ENCODE measurements around the gene MUC3A.
A peak's percentile ranks its signal among the peaks of the same experiment; 100 is the strongest.

MUC3A gene

GRCh38 chr7:100964630-100965029, 15.3 kb downstream of the MUC3A start:
- H3K4me1 ChIP-seq (ENCODE audit: control insufficient read depth in 1 of 2, insufficient read depth in 2 of 2, low read length in 2 of 2), result peaks cover 0 to 18% of the 10 kb centered on the region in 2 donors
- H3K36me3 ChIP-seq (ENCODE audit: control insufficient read depth in 1 of 2, insufficient read depth in 2 of 2, low read length in 2 of 2), result no peaks in the 10 kb centered on the region
- H3K9me3 ChIP-seq (ENCODE audit: control insufficient read depth in 1 of 2, low read length in 2 of 2), result no peaks in the 10 kb centered on the region
- no peak overlapping the region for H3K27ac ChIP-seq (ENCODE audit: low read length)
- no peak overlapping the region for H3K4me3 ChIP-seq (ENCODE audit: low read depth in 1 of 2, low read length in 2 of 2)
- H3K27me3 ChIP-seq (ENCODE audit: low read depth, low read length), result peaks cover 42% of the 10 kb centered on the region

- Histone ChIP-seq H3K4me3 (ENCODE audit: low read depth in 1 of 2, low read length in 2 of 2) (peak overlapping the region in 1 of 2 donors; percentile 62), H3K27ac (ENCODE audit: low read length) (no peak overlapping the region), H3K27me3 (ENCODE audit: low read depth, low read length) (peaks cover 42% of the 10 kb centered on the region), H3K9me3 (ENCODE audit: control insufficient read depth in 1 of 2, low read length in 2 of 2) (no peaks in the 10 kb centered on the region), H3K36me3 (ENCODE audit: control insufficient read depth in 1 of 2, insufficient read depth in 2 of 2, low read length in 2 of 2) (no peaks in the 10 kb centered on the region), H3K4me1 (ENCODE audit: control insufficient read depth in 1 of 2, insufficient read depth in 2 of 2, low read length in 2 of 2) (peaks cover 0 to 18% of the 10 kb centered on the region in 2 donors)
Observed at GRCh38 chr7:100965045-100965722, 15.8 kb downstream of the MUC3A start.

- Histone ChIP-seq H3K36me3 (ENCODE audit: control insufficient read depth in 1 of 2, insufficient read depth in 2 of 2, low read length in 2 of 2) (no peaks in the 10 kb centered on the region), H3K27me3 (ENCODE audit: low read depth, low read length) (peaks cover 42% of the 10 kb centered on the region), H3K9me3 (ENCODE audit: control insufficient read depth in 1 of 2, low read length in 2 of 2) (no peaks in the 10 kb centered on the region), H3K4me3 (ENCODE audit: low read depth in 1 of 2, low read length in 2 of 2) (peak overlapping the region; percentile 52 to 62), H3K4me1 (ENCODE audit: control insufficient read depth in 1 of 2, insufficient read depth in 2 of 2, low read length in 2 of 2) (peaks cover 0 to 18% of the 10 kb centered on the region in 2 donors), H3K27ac (ENCODE audit: low read length) (no peak overlapping the region)
Observed at GRCh38 chr7:100965723-100966541, 16.6 kb downstream of the MUC3A start.

DNA sequence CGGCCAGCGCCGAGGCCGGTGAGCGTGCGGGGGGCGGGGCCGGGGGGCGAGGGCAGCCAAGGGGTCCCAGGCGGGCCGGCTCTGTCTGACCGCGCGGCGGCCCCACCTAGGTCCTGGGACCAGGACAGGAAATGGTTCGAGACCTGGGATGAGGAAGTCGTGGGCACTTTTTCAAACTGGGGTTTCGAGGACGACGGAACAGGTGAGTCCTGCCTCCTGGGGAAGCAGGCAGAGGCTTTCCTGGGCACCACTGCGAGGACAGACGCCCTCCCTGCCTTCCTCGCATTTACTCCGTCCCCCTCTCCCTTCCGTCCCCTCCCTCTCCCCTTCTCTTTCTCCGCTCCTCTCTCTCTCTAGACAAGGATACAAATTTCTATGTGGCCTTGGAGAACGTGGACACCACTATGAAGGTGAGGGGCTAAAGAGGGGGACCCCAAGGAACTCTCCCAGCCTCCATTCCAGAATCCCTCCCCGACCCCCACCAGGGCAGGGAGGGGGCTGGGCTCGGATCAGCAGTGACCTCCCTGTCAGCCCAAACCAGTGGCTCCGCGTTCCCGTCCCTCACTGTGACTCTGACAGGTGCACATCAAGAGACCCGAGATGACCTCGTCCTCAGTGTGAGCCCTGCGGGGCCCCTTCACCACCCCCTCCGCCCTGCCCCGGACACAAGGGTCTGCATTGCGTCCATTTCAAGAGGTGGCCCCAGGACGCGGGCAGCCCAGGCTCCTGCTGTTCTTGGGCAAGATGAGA, 17.4 kb downstream of the MUC3A start:
- H3K27me3 ChIP-seq (ENCODE audit: low read depth, low read length), result peaks cover 42% of the 10 kb centered on the region
- H3K4me1 ChIP-seq (ENCODE audit: control insufficient read depth in 1 of 2, insufficient read depth in 2 of 2, low read length in 2 of 2), result peaks cover 0 to 18% of the 10 kb centered on the region in 2 donors
- no peak overlapping the region for H3K27ac ChIP-seq (ENCODE audit: low read length)
- no peaks in the 10 kb centered on the region for H3K36me3 ChIP-seq (ENCODE audit: control insufficient read depth in 1 of 2, insufficient read depth in 2 of 2, low read length in 2 of 2)
- no peaks in the 10 kb centered on the region for H3K9me3 ChIP-seq (ENCODE audit: control insufficient read depth in 1 of 2, low read length in 2 of 2)
- peak overlapping the region; percentile 52 to 62 for H3K4me3 ChIP-seq (ENCODE audit: low read depth in 1 of 2, low read length in 2 of 2)

GRCh38 chr7:100967292-100967863, 18.0 kb downstream of the MUC3A start:
- H3K4me3 ChIP-seq (ENCODE audit: low read depth in 1 of 2, low read length in 2 of 2), result peak overlapping the region in 1 of 2 donors; percentile 52
- no peaks in the 10 kb centered on the region for H3K9me3 ChIP-seq (ENCODE audit: control insufficient read depth in 1 of 2, low read length in 2 of 2)
- no peak overlapping the region for H3K27ac ChIP-seq (ENCODE audit: low read length)
- peaks cover 0 to 18% of the 10 kb centered on the region in 2 donors for H3K4me1 ChIP-seq (ENCODE audit: control insufficient read depth in 1 of 2, insufficient read depth in 2 of 2, low read length in 2 of 2)
- no peaks in the 10 kb centered on the region for H3K36me3 ChIP-seq (ENCODE audit: control insufficient read depth in 1 of 2, insufficient read depth in 2 of 2, low read length in 2 of 2)
- H3K27me3 ChIP-seq (ENCODE audit: low read depth, low read length), result peaks cover 42% of the 10 kb centered on the region

DNA sequence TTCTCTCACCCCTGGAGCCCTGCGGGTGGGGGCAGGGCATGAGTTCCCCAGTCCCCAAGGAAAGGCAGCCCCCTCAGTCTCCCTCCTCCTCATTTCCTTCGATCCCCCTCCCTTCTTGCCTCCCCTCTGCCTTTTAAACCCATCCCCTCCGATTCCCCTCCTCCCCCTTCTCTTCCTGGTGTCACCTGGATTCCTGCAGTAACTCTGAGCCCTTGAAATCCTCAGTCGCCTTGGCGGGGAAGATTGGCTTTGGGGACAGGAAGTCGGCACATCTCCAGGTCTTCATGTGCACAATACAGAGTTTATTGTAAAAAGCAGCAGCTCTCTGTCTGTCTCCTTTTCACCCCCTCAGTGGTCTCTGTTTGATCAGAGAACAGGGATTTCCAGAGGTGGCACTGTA, 18.7 kb downstream of the MUC3A start:
- peaks cover 42% of the 10 kb centered on the region for H3K27me3 ChIP-seq (ENCODE audit: low read depth, low read length)

DNA sequence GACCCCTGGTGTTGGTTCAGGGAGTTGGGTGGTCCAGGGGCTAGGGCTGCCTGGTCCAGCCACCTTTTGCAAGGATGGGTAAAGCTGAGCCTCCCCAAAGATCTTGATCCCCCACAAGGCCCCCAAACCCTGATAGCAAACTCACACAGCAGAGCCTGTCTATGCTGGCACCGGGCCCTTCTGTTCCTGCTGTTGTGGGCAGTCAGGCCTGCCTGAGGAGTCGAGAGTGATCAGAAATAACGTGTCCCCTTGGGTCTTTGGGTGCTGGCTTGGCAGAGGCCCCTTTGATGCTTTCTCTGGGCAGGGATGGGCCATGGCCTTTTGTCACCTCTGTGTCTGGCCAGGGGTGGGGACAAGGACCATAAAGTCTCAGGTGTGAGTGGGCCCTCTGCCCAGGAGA, 19.3 kb downstream of the MUC3A start:
- peaks cover 0 to 18% of the 10 kb centered on the region in 2 donors for H3K4me1 ChIP-seq (ENCODE audit: control insufficient read depth in 1 of 2, insufficient read depth in 2 of 2, low read length in 2 of 2)
- H3K4me3 ChIP-seq (ENCODE audit: low read depth in 1 of 2, low read length in 2 of 2), result no peak overlapping the region
- no peak overlapping the region for H3K27ac ChIP-seq (ENCODE audit: low read length)
- peaks cover 42% of the 10 kb centered on the region for H3K27me3 ChIP-seq (ENCODE audit: low read depth, low read length)
- no peaks in the 10 kb centered on the region for H3K36me3 ChIP-seq (ENCODE audit: control insufficient read depth in 1 of 2, insufficient read depth in 2 of 2, low read length in 2 of 2)
- no peaks in the 10 kb centered on the region for H3K9me3 ChIP-seq (ENCODE audit: control insufficient read depth in 1 of 2, low read length in 2 of 2)

More for the DNA sequence above, 18.7 kb downstream of the MUC3A start:
- Histone ChIP-seq H3K27ac (ENCODE audit: low read length) (no peak overlapping the region), H3K36me3 (ENCODE audit: control insufficient read depth in 1 of 2, insufficient read depth in 2 of 2, low read length in 2 of 2) (no peaks in the 10 kb centered on the region), H3K9me3 (ENCODE audit: control insufficient read depth in 1 of 2, low read length in 2 of 2) (no peaks in the 10 kb centered on the region), H3K4me3 (ENCODE audit: low read depth in 1 of 2, low read length in 2 of 2) (no peak overlapping the region), H3K4me1 (ENCODE audit: control insufficient read depth in 1 of 2, insufficient read depth in 2 of 2, low read length in 2 of 2) (peaks cover 0 to 18% of the 10 kb centered on the region in 2 donors)

- H3K4me1 ChIP-seq (ENCODE audit: control insufficient read depth in 1 of 2, insufficient read depth in 2 of 2, low read length in 2 of 2), result peaks cover 0 to 18% of the 10 kb centered on the region in 2 donors
- H3K27me3 ChIP-seq (ENCODE audit: low read depth, low read length), result peaks cover 42% of the 10 kb centered on the region
- no peak within 1 kb of the TSS for H3K4me3 ChIP-seq (ENCODE audit: low read depth in 1 of 2, low read length in 2 of 2)
- no peaks in the 10 kb centered on the region for H3K9me3 ChIP-seq (ENCODE audit: control insufficient read depth in 1 of 2, low read length in 2 of 2)
- H3K27ac ChIP-seq (ENCODE audit: low read length), result no peak within 1 kb of the TSS
- no peaks in the 10 kb centered on the region for H3K36me3 ChIP-seq (ENCODE audit: control insufficient read depth in 1 of 2, insufficient read depth in 2 of 2, low read length in 2 of 2)
Observed at GRCh38 chr7:100969066-100969615, 19.8 kb downstream of the MUC3A start, which contains the start of gene MUC12. TSS of gene MUC12 (plus strand) at chr7:100969565. CDS start at chr7:100969623, 58 bp downstream.

DNA sequence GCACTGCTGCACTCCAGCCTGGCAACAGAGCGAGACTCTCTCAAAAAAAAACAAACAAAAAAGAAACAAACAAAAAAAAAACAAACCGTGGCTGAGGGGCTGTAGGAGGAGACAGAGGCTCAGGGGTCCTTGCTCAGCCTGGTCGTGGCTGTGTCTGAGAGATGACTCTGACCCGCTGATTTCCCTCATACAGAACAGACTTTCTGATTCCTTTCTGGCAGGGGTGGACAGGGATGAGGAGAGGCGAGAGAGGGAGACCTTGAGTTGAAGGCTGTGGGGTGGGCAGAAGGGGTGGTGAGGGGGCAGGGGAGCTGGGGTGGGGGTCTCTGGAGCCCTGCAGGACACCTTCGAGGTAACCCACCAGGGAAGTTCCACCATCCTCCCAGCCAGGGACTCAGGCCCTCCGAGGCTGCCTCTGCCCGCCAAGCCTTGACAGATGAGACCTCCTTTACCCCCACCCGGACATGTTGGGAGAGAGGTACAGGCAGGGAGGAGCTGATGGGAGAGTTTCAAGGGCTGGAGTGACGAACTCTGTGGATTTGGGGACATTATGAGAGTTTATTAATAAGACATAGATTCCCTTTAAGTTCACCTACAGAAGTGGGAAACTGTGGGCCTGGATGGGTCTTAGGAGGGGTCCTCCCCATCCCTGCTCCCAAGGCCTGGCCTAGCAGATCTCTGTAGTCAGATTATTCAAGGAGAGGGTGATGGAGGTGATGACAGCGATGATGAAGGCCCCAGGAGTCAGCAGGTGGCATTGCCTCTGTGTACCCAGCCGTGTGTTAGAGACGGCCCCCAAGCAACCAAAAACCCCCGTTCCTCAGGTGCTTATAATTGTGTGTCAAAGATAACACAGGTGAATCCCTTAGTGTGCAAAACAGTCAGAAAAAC, 22.0 kb downstream of the MUC3A start:
- Histone ChIP-seq H3K27me3 (ENCODE audit: low read depth, low read length) (peaks cover 29% of the 10 kb centered on the region), H3K36me3 (ENCODE audit: control insufficient read depth in 1 of 2, insufficient read depth in 2 of 2, low read length in 2 of 2) (no peaks in the 10 kb centered on the region), H3K27ac (ENCODE audit: low read length) (no peak overlapping the region), H3K4me1 (ENCODE audit: control insufficient read depth in 1 of 2, insufficient read depth in 2 of 2, low read length in 2 of 2) (peaks cover 0 to 8% of the 10 kb centered on the region in 2 donors), H3K9me3 (ENCODE audit: control insufficient read depth in 1 of 2, low read length in 2 of 2) (no peaks in the 10 kb centered on the region), H3K4me3 (ENCODE audit: low read depth in 1 of 2, low read length in 2 of 2) (no peak overlapping the region)

- Histone ChIP-seq H3K27ac (ENCODE audit: low read length) (no peak overlapping the region), H3K27me3 (ENCODE audit: low read depth, low read length) (peaks cover 24% of the 10 kb centered on the region), H3K4me3 (ENCODE audit: low read depth in 1 of 2, low read length in 2 of 2) (no peak overlapping the region), H3K4me1 (ENCODE audit: control insufficient read depth in 1 of 2, insufficient read depth in 2 of 2, low read length in 2 of 2) (peaks cover 0 to 2% of the 10 kb centered on the region in 2 donors), H3K9me3 (ENCODE audit: control insufficient read depth in 1 of 2, low read length in 2 of 2) (no peaks in the 10 kb centered on the region), H3K36me3 (ENCODE audit: control insufficient read depth in 1 of 2, insufficient read depth in 2 of 2, low read length in 2 of 2) (no peaks in the 10 kb centered on the region)
Observed at GRCh38 chr7:100972002-100972347, 22.6 kb downstream of the MUC3A start.

All from muscle layer of duodenum (tissue), 2 donors.